ENCODE results near the gene ZNF80.

DNA sequence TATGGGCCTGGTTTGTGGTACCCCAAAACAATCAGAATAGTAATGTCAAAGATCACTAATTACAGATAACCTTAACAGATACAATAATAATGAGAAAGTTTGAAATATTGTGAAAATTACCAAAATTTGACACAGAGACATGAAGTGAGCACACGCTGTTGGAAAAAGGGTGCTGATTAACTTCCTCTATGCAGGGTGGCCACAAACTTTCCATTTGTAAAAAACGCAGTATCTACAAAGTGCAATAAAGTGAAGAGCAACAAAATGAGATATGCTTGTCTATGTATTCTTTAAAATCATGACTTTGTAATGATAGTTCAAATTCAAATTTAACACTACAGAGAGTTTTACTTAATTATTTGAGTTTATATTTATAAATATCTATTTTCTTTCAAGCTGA is 48.9 kb upstream of the ZNF80 start:
- TF ChIP-seq CTCF (IDR thresholded peaks at IDR 0.05) = no peak
- no peak for TF ChIP-seq POLR2A (IDR thresholded peaks at IDR 0.05)

Measured in right lobe of liver (tissue), 4 donors.